Kidney epithelial cell (primary cell): ENCODE data around the gene LAMB4. TPM values are rescaled to one million over a fixed set of nuclear protein-coding genes. Genes with fewer than 3 reads are reported as not detected.
A peak's percentile ranks its signal among the peaks of the same experiment; 100 is the strongest.

Source experiments
- DNase-seq: peaks from one replicate; pipeline ENCODE4 v3.0.0-alpha.2; 2010; ENCODE audit warnings: low read depth
- H3K27me3 ChIP-seq: 2 replicates; pipeline ENCODE4 v1.6.0; 2011; ENCODE audit warnings: low read length; ENCODE audit not compliant: control insufficient read depth, insufficient read depth
- H3K36me3 ChIP-seq: 2 replicates; pipeline ENCODE4 v1.5.1; 2011; ENCODE audit warnings: low read length; ENCODE audit not compliant: control insufficient read depth, insufficient read depth
- H3K4me3 ChIP-seq: 2 replicates; pipeline ENCODE4 v1.5.1; 2011; ENCODE audit warnings: low read depth, mild to moderate bottlenecking, control low read depth, low read length
- total RNA-seq: library from RNA; depleted of rRNA; stranded (reverse); fragments of >200 nt; gene quantifications from 2 replicates; pipeline ENCODE4 v1.2.3, GENCODE V29; 2015
- TF ChIP-seq, protein P1 (sequence below): IDR thresholded peaks from 2 replicates; pipeline ENCODE4 v1.5.1; 2011; ENCODE audit warnings: mild to moderate bottlenecking, moderate library complexity, low read length, control low read depth, inconsistent platforms; ENCODE audit not compliant: insufficient read depth, poor library complexity, severe bottlenecking

LAMB4 gene
- total RNA-seq, 1 donor from 2014 or later = not detected

DNA sequence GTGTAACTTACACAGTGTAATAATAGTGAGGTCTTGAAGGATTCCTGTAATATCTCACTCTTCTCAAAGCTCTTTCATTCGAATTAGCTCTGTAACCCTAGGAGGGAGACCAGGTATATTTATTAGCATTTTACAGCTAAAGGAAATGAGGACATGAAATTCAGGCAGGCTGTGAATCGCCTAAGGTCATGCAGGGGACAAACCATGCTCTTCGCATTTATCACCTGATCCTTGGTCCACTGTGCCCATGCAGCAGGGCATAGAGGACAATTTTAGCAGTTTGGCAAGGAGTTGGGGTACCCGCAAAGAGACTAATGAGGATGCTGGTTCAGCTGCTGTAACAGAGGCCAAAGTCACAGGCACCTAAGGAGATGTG lies 112.4 kb downstream of the LAMB4 start:
- Histone ChIP-seq H3K36me3 (no peaks in the 10 kb centered on the region), H3K27me3 (no peaks in the 10 kb centered on the region), H3K4me3 (no peak overlapping the region)
- TF ChIP-seq, protein P1, sequence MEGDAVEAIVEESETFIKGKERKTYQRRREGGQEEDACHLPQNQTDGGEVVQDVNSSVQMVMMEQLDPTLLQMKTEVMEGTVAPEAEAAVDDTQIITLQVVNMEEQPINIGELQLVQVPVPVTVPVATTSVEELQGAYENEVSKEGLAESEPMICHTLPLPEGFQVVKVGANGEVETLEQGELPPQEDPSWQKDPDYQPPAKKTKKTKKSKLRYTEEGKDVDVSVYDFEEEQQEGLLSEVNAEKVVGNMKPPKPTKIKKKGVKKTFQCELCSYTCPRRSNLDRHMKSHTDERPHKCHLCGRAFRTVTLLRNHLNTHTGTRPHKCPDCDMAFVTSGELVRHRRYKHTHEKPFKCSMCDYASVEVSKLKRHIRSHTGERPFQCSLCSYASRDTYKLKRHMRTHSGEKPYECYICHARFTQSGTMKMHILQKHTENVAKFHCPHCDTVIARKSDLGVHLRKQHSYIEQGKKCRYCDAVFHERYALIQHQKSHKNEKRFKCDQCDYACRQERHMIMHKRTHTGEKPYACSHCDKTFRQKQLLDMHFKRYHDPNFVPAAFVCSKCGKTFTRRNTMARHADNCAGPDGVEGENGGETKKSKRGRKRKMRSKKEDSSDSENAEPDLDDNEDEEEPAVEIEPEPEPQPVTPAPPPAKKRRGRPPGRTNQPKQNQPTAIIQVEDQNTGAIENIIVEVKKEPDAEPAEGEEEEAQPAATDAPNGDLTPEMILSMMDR = no peak
- no peak for DNase-seq

DNA sequence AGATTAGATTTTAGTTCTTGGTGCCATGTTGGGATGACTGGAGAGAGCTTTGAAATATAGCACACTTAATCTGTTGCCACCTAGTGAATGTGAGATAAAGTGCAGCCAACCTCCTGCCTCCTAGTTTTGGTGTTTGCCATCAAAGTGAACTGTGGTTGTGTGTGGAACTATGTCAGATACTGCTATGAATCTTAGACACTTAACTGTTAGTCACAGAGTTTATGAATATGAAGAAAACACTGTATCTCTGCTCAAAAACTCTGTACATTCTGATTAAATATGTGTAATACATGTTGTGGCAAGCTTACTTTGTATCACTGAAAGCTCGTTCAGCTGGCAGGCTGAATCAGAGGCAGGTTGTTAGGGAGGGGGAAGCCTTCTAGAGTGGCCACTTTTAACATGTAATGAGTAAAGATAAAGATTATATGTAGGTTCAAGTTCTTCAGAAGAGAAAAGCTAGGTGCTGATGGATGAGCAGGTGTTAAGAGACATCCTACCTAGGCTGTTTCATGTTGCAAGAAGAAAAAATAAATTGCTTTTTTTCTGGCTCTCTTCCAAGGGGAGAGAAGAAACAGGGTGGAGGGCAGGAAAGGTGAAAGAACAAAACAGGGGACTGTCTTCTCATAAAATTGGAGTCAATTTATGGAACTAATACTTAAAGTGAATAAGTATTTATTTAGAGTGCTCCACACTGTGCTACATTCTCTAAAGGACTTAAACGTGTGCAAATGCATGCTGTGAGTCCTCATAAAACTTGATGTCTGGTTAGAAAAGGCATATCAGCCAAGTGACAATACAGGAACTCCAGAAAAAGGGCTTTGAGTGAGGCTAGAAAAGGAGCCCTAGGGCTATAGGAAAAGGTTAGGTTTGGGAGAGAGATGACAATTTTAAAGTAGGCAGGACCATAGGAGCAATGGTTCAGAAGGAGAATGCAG lies 113.1 kb downstream of the LAMB4 start:
- TF ChIP-seq, protein P1 = peak; percentile 64
- H3K4me3 ChIP-seq = no peak overlapping the region
- no peak for DNase-seq
- no peaks in the 10 kb centered on the region for H3K36me3 ChIP-seq
- no peaks in the 10 kb centered on the region for H3K27me3 ChIP-seq

DNA sequence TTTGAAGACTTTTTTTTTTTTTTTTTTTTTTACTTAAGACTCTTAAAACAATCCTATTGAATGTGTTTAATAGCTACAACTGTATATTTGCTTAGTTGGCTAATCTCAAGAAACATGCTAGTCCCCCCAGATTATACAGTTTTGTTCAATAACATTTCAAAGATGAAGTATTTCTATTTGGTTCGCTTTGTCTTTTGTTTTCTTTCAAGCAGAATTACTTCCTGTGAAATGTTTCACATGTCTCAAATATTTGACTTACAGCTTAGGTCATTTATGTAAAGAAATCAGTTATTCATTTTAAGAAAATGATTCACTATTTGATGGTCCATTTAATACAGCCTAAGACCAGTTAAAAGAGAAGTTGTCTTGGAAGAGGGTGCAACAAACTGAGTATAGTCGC lies 114.4 kb downstream of the LAMB4 start:
- TF ChIP-seq, protein P1 = no peak
- DNase-seq = no peak
- no peak overlapping the region for H3K4me3 ChIP-seq
- H3K36me3 ChIP-seq = no peaks in the 10 kb centered on the region
- H3K27me3 ChIP-seq = no peaks in the 10 kb centered on the region

DNA sequence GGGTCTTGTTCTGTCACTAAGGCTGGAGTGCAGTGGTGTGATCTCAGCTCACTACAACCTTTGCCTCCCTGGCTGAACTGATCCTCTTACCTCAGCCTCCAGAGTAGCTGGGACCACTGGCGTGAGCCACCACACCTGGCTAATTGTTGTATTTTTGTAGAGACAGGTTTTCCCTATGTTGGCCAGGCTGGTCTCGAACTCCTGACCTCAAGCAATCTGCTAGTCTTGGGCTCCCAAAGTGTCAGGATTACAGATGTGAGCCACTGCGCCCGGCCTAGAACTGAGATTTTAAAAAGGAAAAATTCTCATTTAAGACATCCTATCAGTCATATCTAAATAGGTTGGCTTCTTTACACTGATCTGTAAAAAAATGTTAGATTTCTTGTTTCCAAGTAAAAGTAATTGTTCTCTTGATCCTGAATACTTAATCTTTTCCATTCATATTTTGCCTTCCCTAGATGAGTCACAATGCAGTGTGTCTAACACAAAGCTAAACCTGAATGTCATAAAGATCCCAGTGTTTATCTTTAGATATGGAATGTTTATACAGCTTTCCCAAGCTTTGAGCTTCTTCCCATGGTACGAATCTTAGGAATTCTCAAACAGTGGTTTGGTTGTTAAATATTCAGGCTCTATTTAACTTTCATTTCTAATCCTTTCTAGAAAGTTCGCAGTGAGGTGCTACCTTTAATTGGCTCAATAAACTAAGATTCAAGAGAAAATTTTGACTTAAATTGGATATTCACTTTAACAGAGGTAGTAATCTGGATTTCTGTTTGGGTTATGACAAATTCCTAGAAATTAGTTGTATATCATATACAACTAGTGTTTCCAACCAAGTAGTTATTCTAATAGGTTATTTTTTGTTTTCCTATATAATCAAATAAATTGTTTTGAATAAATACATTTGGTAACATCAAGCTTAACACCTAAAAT lies 115.1 kb downstream of the LAMB4 start:
- no peak overlapping the region for H3K4me3 ChIP-seq
- no peaks in the 10 kb centered on the region for H3K36me3 ChIP-seq
- TF ChIP-seq, protein P1 = no peak
- DNase-seq = no peak
- H3K27me3 ChIP-seq = no peaks in the 10 kb centered on the region

DNA sequence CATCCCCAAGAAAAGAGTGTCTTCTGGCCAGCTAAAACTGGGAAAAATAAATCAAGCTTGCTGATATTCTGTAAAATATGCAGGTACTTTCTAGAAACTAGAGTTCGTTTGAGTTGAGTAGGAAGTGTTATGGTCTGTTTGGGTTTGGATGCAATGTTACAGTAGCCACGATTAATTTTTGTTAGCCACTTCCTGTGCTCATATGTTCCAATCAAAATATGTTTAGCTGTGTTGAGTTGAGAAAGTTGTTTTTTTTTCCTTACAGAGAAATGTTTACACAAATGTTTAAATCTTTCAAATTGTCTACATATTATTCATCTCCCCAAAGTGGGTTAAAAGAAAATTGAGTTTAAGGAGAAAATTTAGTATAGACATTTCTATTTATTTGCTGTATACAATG lies 115.9 kb downstream of the LAMB4 start:
- no peak overlapping the region for H3K4me3 ChIP-seq
- TF ChIP-seq, protein P1 = no peak
- H3K36me3 ChIP-seq = no peaks in the 10 kb centered on the region
- no peaks in the 10 kb centered on the region for H3K27me3 ChIP-seq
- no peak for DNase-seq
